HL-60 (cell line): ENCODE results near the gene PROC.

Source experiments
- POLR2AphosphoS5 ChIP-seq: IDR thresholded peaks from 2 replicates; pipeline ENCODE4 v1.6.1; 2012; ENCODE audit warnings: low read depth
- TF ChIP-seq, protein P1 (sequence below): IDR thresholded peaks from one replicate; pipeline ENCODE4 v1.5.1; 2011; ENCODE audit warnings: low read length, control low read depth, inconsistent platforms; ENCODE audit not compliant: insufficient read depth

DNA sequence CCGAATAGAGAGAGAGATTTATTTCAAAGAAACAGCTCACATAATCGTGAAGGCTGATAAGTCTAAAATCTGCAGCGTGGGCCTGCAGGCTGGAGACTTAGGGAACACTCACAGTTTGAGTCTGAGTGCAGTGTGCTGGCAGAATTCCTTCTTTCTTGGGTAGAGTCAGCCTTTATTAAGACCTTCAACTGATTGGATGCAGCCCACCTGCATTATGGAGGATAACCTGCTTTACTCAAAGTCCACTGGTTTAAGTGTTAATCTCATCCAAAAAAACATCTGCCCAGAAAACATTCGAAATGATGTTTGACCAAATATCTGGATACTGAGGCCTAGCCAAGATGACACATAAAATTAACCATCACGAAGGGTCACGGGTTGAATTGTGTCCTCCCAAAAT, 16.3 kb downstream of the PROC start:
- TF ChIP-seq, protein P1, sequence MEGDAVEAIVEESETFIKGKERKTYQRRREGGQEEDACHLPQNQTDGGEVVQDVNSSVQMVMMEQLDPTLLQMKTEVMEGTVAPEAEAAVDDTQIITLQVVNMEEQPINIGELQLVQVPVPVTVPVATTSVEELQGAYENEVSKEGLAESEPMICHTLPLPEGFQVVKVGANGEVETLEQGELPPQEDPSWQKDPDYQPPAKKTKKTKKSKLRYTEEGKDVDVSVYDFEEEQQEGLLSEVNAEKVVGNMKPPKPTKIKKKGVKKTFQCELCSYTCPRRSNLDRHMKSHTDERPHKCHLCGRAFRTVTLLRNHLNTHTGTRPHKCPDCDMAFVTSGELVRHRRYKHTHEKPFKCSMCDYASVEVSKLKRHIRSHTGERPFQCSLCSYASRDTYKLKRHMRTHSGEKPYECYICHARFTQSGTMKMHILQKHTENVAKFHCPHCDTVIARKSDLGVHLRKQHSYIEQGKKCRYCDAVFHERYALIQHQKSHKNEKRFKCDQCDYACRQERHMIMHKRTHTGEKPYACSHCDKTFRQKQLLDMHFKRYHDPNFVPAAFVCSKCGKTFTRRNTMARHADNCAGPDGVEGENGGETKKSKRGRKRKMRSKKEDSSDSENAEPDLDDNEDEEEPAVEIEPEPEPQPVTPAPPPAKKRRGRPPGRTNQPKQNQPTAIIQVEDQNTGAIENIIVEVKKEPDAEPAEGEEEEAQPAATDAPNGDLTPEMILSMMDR: no peak
- no peak for TF ChIP-seq POLR2AphosphoS5
